WTC11 (cell line): ENCODE data around the gene DRC3. TPM values are rescaled to one million over a fixed set of nuclear protein-coding genes. Genes with fewer than 3 reads are reported as not detected.

Source experiments
- ATAC-seq: fragments of 200-7000 bp; cut with Tn5 transposase; 2 replicates; pipeline ENCODE4 v1.10.0; 2021; ENCODE audit warnings: mild to moderate bottlenecking, moderate library complexity
- CTCF ChIA-PET: fragments of 300-600 bp; sonication (Branson Sonifier 250); formaldehyde crosslinking; loops from one replicate; lab custom pipeline; 2021; ENCODE audit warnings: antibody characterized with exemption; lab: Charles Lee
- POLR2A ChIA-PET: fragments of 350-600 bp; sonication (Branson Sonifier 250); formaldehyde crosslinking; loops from one replicate; lab custom pipeline; 2021; ENCODE audit warnings: antibody characterized with exemption; lab: Charles Lee
- DNase-seq: peaks from one replicate; pipeline ENCODE4 v3.0.0; 2021; ENCODE audit warnings: low spot score
- H3K27ac Mint-ChIP-seq: 2 replicates; pipeline ENCODE4 v1.8.0; 2021; ENCODE audit warnings: mixed read lengths
- H3K27me3 Mint-ChIP-seq: 2 replicates; pipeline ENCODE4 v1.8.0; 2021; ENCODE audit warnings: low read depth, mild to moderate bottlenecking, moderate library complexity, mixed read lengths
- H3K36me3 Mint-ChIP-seq: 2 replicates; pipeline ENCODE4 v1.8.0; 2021; ENCODE audit warnings: mixed read lengths
- H3K4me1 Mint-ChIP-seq: 2 replicates; pipeline ENCODE4 v1.8.0; 2022; ENCODE audit warnings: mixed read lengths
- H3K4me3 Mint-ChIP-seq: 2 replicates; pipeline ENCODE4 v1.8.0; 2021; ENCODE audit warnings: mild to moderate bottlenecking, moderate library complexity, mixed read lengths
- H3K9me3 Mint-ChIP-seq: 2 replicates; pipeline ENCODE4 v1.8.0; 2021; ENCODE audit warnings: mixed read lengths
- CREM ChIP-seq: sonication (generic); formaldehyde crosslinking; IDR thresholded peaks from 2 replicates; pipeline ENCODE4 v1.8.1; 2022; ENCODE audit warnings: mild to moderate bottlenecking, missing genetic modification reagents, moderate library complexity
- ELF4 ChIP-seq: sonication (generic); formaldehyde crosslinking; IDR thresholded peaks from 2 replicates; pipeline ENCODE4 v1.8.1; 2022; ENCODE audit warnings: low read depth, mild to moderate bottlenecking, moderate library complexity, missing genetic modification reagents
- EMX1 ChIP-seq: fragments of 250-450 bp; sonication (Bioruptor Pico); IDR thresholded peaks from 2 replicates; pipeline ENCODE4 v1.8.0; 2021; ENCODE audit warnings: mild to moderate bottlenecking
- FOXJ3 ChIP-seq: sonication (generic); formaldehyde crosslinking; IDR thresholded peaks from 2 replicates; pipeline ENCODE4 v1.9.0; 2021; ENCODE audit warnings: missing genetic modification reagents, mild to moderate bottlenecking, borderline replicate concordance
- FOXP1 ChIP-seq: sonication (generic); formaldehyde crosslinking; IDR thresholded peaks from 2 replicates; pipeline ENCODE4 v1.8.0; 2022; ENCODE audit warnings: missing genetic modification reagents, mild to moderate bottlenecking, moderate library complexity, borderline replicate concordance
- IRF2 ChIP-seq: sonication (generic); formaldehyde crosslinking; IDR thresholded peaks from 2 replicates; pipeline ENCODE4 v1.8.0; 2022; ENCODE audit warnings: low read depth, missing genetic modification reagents, borderline replicate concordance
- JUN ChIP-seq: sonication (generic); formaldehyde crosslinking; IDR thresholded peaks from 2 replicates; pipeline ENCODE4 v1.8.0; 2023; ENCODE audit warnings: mild to moderate bottlenecking, missing genetic modification reagents
- MXD4 ChIP-seq: fragments of 250-450 bp; sonication (Bioruptor Pico); IDR thresholded peaks from 2 replicates; pipeline ENCODE4 v1.8.0; 2021; ENCODE audit warnings: mild to moderate bottlenecking, moderate library complexity, borderline replicate concordance
- NR1H2 ChIP-seq: sonication (generic); formaldehyde crosslinking; IDR thresholded peaks from 2 replicates; pipeline ENCODE4 v1.9.0; 2021; ENCODE audit warnings: mild to moderate bottlenecking, moderate library complexity, missing genetic modification reagents
- RELA ChIP-seq: sonication (generic); formaldehyde crosslinking; IDR thresholded peaks from 2 replicates; pipeline ENCODE4 v1.8.1; 2022; ENCODE audit warnings: missing genetic modification reagents, mild to moderate bottlenecking, borderline replicate concordance
- TEAD1 ChIP-seq: sonication (generic); formaldehyde crosslinking; IDR thresholded peaks from 2 replicates; pipeline ENCODE4 v1.8.0; 2022; ENCODE audit warnings: mild to moderate bottlenecking, missing genetic modification reagents
- ZNF263 ChIP-seq: sonication (generic); formaldehyde crosslinking; IDR thresholded peaks from 2 replicates; pipeline ENCODE4 v1.8.1; 2022; ENCODE audit warnings: low read depth, mild to moderate bottlenecking, moderate library complexity, missing genetic modification reagents
- ZNF396 ChIP-seq: fragments of 250-450 bp; sonication (Bioruptor Pico); IDR thresholded peaks from 2 replicates; pipeline ENCODE4 v1.8.0; 2021; ENCODE audit warnings: mild to moderate bottlenecking, moderate library complexity, borderline replicate concordance
- ZNF423 ChIP-seq: fragments of 250-450 bp; sonication (Bioruptor Pico); IDR thresholded peaks from 2 replicates; pipeline ENCODE4 v2.1.2; 2022; ENCODE audit warnings: mild to moderate bottlenecking, moderate library complexity
- total RNA-seq: library from RNA; stranded (reverse); gene quantifications from 3 replicates; pipeline ENCODE4 v1.2.3, GENCODE V29; 2021
- TF ChIP-seq, protein P1 (sequence below): sonication (generic); formaldehyde crosslinking; conservative IDR thresholded peaks from 2 replicates; pipeline ENCODE4 v1.8.1; 2023; ENCODE audit warnings: mild to moderate bottlenecking, low read depth, missing genetic modification reagents, moderate library complexity
- TF ChIP-seq, protein P2 (sequence below): sonication (generic); formaldehyde crosslinking; IDR thresholded peaks from 2 replicates; pipeline ENCODE4 v1.8.0; 2022; ENCODE audit warnings: missing genetic modification reagents
- TF ChIP-seq, protein P3 (sequence below): sonication (generic); formaldehyde crosslinking; IDR thresholded peaks from 2 replicates; pipeline ENCODE4 v1.8.1; 2022; ENCODE audit warnings: mild to moderate bottlenecking, moderate library complexity, missing genetic modification reagents
- TF ChIP-seq, protein P4 (sequence below): sonication (generic); formaldehyde crosslinking; IDR thresholded peaks from 2 replicates; pipeline ENCODE4 v1.8.1; 2023; ENCODE audit warnings: mild to moderate bottlenecking, missing genetic modification reagents, moderate library complexity
- TF ChIP-seq, protein P5 (sequence below): fragments of 250-450 bp; sonication (Bioruptor Pico); conservative IDR thresholded peaks from 2 replicates; pipeline ENCODE4 v1.9.0; 2021; ENCODE audit warnings: mild to moderate bottlenecking
- TF ChIP-seq, protein P6 (sequence below): sonication (generic); formaldehyde crosslinking; IDR thresholded peaks from 2 replicates; pipeline ENCODE4 v1.8.0; 2022; ENCODE audit warnings: mild to moderate bottlenecking, missing genetic modification reagents
- TF ChIP-seq, protein P7 (sequence below): sonication (generic); formaldehyde crosslinking; IDR thresholded peaks from 2 replicates; pipeline ENCODE4 v1.8.1; 2022; ENCODE audit warnings: low read depth, mild to moderate bottlenecking, moderate library complexity, missing genetic modification reagents, borderline replicate concordance

DRC3 gene
- total RNA-seq, 1 experiment from 2014 or later: 0.42 TPM

DNA sequence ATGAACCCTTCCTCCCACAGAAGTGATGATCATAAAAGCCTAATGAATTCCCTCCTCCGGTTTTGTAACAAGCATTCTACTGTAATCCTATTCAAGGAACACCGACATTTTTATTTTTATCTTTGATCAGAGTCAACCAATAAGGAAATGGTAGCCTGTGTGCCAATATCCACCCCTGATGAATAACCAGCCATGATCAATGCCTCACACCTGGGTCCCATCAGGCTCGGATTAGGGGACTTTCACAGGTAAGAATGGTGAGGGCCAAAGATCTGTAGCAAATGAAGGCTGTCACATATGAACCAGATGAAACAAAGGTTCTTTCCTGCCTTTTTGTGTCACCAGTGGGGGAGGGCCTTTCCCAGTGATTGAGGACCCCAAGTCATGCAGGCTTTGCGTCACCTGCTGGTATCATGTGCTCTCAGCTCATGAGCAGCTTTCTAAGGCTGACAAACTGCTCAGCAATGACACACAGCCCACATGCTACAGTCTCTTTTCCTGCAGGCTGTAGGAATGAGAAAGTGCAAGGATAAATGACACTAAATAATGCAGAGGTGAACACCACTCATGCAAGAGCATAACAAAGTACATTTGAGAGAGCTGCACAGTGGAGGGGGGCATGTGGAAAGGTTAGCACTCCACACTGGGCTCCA is 35.3 kb upstream of the DRC3 start:
- Mint-ChIP-seq H3K4me1 (peaks cover 13% of the 10 kb centered on the region), H3K4me3 (no peak overlapping the region), H3K27me3 (no peaks in the 10 kb centered on the region; the same call in 1 of the 2 replicates), H3K36me3 (no peaks in the 10 kb centered on the region), H3K27ac (no peak overlapping the region), H3K9me3 (no peaks in the 10 kb centered on the region)
- TF ChIP-seq, protein P1, sequence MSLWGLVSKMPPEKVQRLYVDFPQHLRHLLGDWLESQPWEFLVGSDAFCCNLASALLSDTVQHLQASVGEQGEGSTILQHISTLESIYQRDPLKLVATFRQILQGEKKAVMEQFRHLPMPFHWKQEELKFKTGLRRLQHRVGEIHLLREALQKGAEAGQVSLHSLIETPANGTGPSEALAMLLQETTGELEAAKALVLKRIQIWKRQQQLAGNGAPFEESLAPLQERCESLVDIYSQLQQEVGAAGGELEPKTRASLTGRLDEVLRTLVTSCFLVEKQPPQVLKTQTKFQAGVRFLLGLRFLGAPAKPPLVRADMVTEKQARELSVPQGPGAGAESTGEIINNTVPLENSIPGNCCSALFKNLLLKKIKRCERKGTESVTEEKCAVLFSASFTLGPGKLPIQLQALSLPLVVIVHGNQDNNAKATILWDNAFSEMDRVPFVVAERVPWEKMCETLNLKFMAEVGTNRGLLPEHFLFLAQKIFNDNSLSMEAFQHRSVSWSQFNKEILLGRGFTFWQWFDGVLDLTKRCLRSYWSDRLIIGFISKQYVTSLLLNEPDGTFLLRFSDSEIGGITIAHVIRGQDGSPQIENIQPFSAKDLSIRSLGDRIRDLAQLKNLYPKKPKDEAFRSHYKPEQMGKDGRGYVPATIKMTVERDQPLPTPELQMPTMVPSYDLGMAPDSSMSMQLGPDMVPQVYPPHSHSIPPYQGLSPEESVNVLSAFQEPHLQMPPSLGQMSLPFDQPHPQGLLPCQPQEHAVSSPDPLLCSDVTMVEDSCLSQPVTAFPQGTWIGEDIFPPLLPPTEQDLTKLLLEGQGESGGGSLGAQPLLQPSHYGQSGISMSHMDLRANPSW (CRISPR knock-in tag): no peak
- TF ChIP-seq, protein P2, sequence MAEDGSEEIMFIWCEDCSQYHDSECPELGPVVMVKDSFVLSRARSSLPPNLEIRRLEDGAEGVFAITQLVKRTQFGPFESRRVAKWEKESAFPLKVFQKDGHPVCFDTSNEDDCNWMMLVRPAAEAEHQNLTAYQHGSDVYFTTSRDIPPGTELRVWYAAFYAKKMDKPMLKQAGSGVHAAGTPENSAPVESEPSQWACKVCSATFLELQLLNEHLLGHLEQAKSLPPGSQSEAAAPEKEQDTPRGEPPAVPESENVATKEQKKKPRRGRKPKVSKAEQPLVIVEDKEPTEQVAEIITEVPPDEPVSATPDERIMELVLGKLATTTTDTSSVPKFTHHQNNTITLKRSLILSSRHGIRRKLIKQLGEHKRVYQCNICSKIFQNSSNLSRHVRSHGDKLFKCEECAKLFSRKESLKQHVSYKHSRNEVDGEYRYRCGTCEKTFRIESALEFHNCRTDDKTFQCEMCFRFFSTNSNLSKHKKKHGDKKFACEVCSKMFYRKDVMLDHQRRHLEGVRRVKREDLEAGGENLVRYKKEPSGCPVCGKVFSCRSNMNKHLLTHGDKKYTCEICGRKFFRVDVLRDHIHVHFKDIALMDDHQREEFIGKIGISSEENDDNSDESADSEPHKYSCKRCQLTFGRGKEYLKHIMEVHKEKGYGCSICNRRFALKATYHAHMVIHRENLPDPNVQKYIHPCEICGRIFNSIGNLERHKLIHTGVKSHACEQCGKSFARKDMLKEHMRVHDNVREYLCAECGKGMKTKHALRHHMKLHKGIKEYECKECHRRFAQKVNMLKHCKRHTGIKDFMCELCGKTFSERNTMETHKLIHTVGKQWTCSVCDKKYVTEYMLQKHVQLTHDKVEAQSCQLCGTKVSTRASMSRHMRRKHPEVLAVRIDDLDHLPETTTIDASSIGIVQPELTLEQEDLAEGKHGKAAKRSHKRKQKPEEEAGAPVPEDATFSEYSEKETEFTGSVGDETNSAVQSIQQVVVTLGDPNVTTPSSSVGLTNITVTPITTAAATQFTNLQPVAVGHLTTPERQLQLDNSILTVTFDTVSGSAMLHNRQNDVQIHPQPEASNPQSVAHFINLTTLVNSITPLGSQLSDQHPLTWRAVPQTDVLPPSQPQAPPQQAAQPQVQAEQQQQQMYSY: no peak
- TF ChIP-seq IRF2 (CRISPR knock-in tag): no peak
- TF ChIP-seq NR1H2: no peak
- no peak for TF ChIP-seq TEAD1 (CRISPR knock-in tag)
- no peak for TF ChIP-seq FOXJ3 (CRISPR knock-in tag)
- no peak for TF ChIP-seq ZNF423 (CRISPR knock-in tag)
- TF ChIP-seq EMX1 (CRISPR knock-in tag): no peak
- no peak for TF ChIP-seq ZNF263 (CRISPR knock-in tag)
- TF ChIP-seq CREM: no peak
- no peak for TF ChIP-seq FOXP1 (CRISPR knock-in tag)
- TF ChIP-seq, protein P3, sequence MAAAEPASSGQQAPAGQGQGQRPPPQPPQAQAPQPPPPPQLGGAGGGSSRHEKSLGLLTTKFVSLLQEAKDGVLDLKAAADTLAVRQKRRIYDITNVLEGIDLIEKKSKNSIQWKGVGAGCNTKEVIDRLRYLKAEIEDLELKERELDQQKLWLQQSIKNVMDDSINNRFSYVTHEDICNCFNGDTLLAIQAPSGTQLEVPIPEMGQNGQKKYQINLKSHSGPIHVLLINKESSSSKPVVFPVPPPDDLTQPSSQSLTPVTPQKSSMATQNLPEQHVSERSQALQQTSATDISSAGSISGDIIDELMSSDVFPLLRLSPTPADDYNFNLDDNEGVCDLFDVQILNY (CRISPR knock-in tag): no peak
- TF ChIP-seq JUN: no peak
- TF ChIP-seq ZNF396 (CRISPR knock-in tag): no peak
- TF ChIP-seq MXD4 (CRISPR knock-in tag): no peak
- TF ChIP-seq, protein P4, sequence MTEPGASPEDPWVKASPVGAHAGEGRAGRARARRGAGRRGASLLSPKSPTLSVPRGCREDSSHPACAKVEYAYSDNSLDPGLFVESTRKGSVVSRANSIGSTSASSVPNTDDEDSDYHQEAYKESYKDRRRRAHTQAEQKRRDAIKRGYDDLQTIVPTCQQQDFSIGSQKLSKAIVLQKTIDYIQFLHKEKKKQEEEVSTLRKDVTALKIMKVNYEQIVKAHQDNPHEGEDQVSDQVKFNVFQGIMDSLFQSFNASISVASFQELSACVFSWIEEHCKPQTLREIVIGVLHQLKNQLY (CRISPR knock-in tag): no peak
- DNase-seq (no peak), ATAC-seq (no peak)
- CTCF ChIA-PET: interaction anchor here (1.7 to 1.9 kb wide), 2 partner anchors 16 to 18 kb away, joined by 7 read pairs; no protein-coding TSS in a partner anchor
- POLR2A ChIA-PET: no interaction called here

DNA sequence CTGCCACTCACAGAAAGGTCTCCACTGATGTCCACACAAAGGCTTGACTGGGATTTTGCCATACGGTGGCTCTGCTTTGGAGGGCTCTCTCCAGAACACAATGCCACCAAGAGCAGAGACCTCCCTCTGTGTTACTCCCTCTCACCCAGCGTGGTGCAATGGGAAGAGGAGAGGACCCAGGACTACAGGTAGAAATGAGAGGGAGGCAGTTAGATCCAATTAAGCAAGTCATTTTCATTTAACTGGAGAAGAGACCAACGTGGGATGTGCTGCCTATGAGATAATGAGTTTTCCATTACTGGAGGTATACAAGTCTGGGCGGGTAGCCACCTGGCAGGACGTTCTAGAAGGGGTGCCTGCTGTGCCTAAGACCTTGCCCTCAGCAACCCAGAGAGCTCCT is 34.7 kb upstream of the DRC3 start:
- peak overlapping the region; percentile 21; the same call in 1 of the 2 replicates for H3K27ac Mint-ChIP-seq
- CTCF ChIA-PET: interaction anchor here (1.7 to 1.9 kb wide), 2 partner anchors 17 to 19 kb away, joined by 7 read pairs; no protein-coding TSS in a partner anchor
- ATAC-seq: no peak
- DNase-seq: no peak
- no peak overlapping the region for H3K4me3 Mint-ChIP-seq
- H3K9me3 Mint-ChIP-seq: no peaks in the 10 kb centered on the region
- no peaks in the 10 kb centered on the region for H3K36me3 Mint-ChIP-seq
- POLR2A ChIA-PET: no interaction called here
- no peaks in the 10 kb centered on the region; the same call in 1 of the 2 replicates for H3K27me3 Mint-ChIP-seq
- H3K4me1 Mint-ChIP-seq: peaks cover 18% of the 10 kb centered on the region
- TF ChIP-seq, protein P5, sequence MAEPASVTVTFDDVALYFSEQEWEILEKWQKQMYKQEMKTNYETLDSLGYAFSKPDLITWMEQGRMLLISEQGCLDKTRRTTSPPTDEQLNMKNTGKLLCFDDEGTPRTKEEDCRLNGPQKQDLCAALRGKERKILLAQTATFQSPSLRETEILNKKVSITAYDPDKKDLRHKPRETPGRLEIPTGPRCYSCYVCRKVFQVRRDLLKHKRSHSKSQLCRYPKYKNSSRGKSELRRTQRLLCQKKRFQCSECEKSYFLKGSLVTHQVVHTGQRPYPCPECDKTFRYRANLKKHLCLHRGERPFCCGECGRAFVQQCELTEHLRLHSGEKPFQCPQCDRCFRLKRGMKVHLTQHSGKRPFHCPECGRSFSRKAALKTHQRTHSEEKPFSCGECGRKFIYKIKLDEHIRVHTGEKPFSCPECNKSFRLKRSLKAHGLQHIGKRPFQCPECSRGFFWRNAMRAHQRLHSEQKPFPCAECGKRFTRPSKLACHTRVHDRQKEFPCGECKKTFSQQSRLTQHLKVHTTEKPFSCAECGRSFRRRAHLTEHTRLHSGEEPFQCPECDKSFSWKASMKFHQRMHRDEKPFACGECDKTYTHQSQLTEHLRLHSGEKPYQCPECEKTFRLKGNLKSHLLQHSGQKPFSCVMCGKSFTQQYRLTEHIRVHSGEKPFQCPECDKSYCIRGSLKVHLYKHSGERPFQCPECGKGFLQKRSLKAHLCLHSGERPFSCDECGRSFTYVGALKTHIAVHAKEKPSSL (CRISPR knock-in tag): no peak
- TF ChIP-seq, protein P6, sequence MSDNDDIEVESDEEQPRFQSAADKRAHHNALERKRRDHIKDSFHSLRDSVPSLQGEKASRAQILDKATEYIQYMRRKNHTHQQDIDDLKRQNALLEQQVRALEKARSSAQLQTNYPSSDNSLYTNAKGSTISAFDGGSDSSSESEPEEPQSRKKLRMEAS (CRISPR knock-in tag): no peak
- TF ChIP-seq, protein P7, sequence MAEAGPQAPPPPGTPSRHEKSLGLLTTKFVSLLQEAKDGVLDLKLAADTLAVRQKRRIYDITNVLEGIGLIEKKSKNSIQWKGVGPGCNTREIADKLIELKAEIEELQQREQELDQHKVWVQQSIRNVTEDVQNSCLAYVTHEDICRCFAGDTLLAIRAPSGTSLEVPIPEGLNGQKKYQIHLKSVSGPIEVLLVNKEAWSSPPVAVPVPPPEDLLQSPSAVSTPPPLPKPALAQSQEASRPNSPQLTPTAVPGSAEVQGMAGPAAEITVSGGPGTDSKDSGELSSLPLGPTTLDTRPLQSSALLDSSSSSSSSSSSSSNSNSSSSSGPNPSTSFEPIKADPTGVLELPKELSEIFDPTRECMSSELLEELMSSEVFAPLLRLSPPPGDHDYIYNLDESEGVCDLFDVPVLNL (CRISPR knock-in tag): no peak
- TF ChIP-seq RELA (CRISPR knock-in tag): no peak
- no peak for TF ChIP-seq ELF4 (CRISPR knock-in tag)
